Uterus (tissue), 2 donors: ENCODE results near the gene HDLBP.

ENCODE experiments used
- CTCF ChIP-seq, 4 experiments: fragments of 200-600 bp in 2 of 4; fragments of 450-650 bp in 2 of 4; sonication (generic) in 2 of 4; IDR thresholded peaks; one replicate each; pipeline ENCODE4 v1.5.1; 2016 to 2019; ENCODE audit warnings: antibody characterized with exemption in 4 of 4, mild to moderate bottlenecking in 2 of 4, moderate library complexity in 1 of 4
- POLR2A ChIP-seq, 2 donors: fragments of 450-650 bp; IDR thresholded peaks; one replicate each; pipeline ENCODE4 v1.6.1; 2016; ENCODE audit warnings: antibody characterized with exemption in 2 of 2, mild to moderate bottlenecking in 1 of 2, moderate library complexity in 1 of 2

GRCh38 chr2:241237949-241238371, 77.5 kb downstream of the HDLBP start:
- TF ChIP-seq CTCF (IDR thresholded peaks at IDR 0.05) (no peak), POLR2A (IDR thresholded peaks at IDR 0.05) (no peak)
